ENCODE measurements around the gene TSPAN11.

Gene TSPAN11

DNA sequence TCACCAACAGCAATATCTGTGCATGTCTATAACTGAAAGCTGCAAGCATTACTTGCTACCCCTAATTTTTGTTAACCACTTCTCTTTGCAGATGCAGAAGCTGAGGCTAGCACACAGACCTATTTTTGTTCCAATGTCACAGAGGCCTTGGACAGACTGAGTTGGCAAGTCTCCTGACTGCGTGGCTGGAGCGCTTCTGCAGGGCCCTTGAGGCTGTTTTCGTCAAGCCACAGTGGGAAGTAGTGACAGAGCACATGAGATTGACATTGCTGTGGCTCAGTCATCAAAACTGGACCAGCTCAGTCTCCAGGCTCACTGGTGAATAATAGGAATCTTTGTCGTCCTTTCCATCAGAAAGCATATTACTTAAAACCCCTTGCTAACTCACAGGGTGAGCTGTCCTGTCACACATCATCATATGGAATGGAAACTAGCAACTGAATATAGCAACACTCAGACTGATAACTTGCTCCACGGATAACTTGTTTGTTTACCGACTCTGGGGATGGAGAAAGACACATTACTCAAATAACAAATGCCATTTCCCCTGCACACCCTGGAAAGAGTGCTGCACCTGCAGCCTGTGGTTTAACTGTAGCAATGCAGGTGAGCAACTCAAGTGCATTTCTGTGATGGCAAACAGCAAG, 103.5 kb downstream of the TSPAN11 start:
- no peak for TF ChIP-seq ISL1 (CRISPR knock-in tag; IDR thresholded peaks at IDR 0.05)
- no peak for TF ChIP-seq SNAI2 (CRISPR knock-in tag; IDR thresholded peaks at IDR 0.05)
- TF ChIP-seq, protein P1, sequence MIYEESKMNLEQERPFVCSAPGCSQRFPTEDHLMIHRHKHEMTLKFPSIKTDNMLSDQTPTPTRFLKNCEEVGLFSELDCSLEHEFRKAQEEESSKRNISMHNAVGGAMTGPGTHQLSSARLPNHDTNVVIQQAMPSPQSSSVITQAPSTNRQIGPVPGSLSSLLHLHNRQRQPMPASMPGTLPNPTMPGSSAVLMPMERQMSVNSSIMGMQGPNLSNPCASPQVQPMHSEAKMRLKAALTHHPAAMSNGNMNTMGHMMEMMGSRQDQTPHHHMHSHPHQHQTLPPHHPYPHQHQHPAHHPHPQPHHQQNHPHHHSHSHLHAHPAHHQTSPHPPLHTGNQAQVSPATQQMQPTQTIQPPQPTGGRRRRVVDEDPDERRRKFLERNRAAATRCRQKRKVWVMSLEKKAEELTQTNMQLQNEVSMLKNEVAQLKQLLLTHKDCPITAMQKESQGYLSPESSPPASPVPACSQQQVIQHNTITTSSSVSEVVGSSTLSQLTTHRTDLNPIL (CRISPR knock-in tag; IDR thresholded peaks at IDR 0.05; ENCODE audit: low read depth): no peak
- TF ChIP-seq OSR1 (CRISPR knock-in tag; IDR thresholded peaks at IDR 0.05): no peak
- no peak for TF ChIP-seq ZFP30 (CRISPR knock-in tag; IDR thresholded peaks at IDR 0.05)
- TF ChIP-seq TOX (CRISPR knock-in tag; IDR thresholded peaks at IDR 0.05; ENCODE audit: borderline replicate concordance): no peak
- no peak for TF ChIP-seq ESRRG (CRISPR knock-in tag; IDR thresholded peaks at IDR 0.05)
- no peak for TF ChIP-seq PPARA (CRISPR knock-in tag; IDR thresholded peaks at IDR 0.05; ENCODE audit: borderline replicate concordance)
- no peak for TF ChIP-seq RARB (CRISPR knock-in tag; IDR thresholded peaks at IDR 0.05)
- ATAC-seq: no peak

- TF ChIP-seq, protein P1 (CRISPR knock-in tag; IDR thresholded peaks at IDR 0.05; ENCODE audit: low read depth): no peak
- no peak for TF ChIP-seq ZC3H10 (CRISPR knock-in tag; IDR thresholded peaks at IDR 0.05)
- no peak for TF ChIP-seq RARB (CRISPR knock-in tag; IDR thresholded peaks at IDR 0.05)
- TF ChIP-seq, protein P2, sequence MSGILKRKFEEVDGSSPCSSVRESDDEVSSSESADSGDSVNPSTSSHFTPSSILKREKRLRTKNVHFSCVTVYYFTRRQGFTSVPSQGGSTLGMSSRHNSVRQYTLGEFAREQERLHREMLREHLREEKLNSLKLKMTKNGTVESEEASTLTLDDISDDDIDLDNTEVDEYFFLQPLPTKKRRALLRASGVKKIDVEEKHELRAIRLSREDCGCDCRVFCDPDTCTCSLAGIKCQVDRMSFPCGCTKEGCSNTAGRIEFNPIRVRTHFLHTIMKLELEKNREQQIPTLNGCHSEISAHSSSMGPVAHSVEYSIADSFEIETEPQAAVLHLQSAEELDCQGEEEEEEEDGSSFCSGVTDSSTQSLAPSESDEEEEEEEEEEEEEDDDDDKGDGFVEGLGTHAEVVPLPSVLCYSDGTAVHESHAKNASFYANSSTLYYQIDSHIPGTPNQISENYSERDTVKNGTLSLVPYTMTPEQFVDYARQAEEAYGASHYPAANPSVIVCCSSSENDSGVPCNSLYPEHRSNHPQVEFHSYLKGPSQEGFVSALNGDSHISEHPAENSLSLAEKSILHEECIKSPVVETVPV (CRISPR knock-in tag; IDR thresholded peaks at IDR 0.05): no peak
- no peak for TF ChIP-seq ZFP3 (CRISPR knock-in tag; IDR thresholded peaks at IDR 0.05)
- no peak for TF ChIP-seq ZNF8 (CRISPR knock-in tag; IDR thresholded peaks at IDR 0.05)
- TF ChIP-seq ISL1 (CRISPR knock-in tag; IDR thresholded peaks at IDR 0.05): no peak
- no peak for TF ChIP-seq CSDC2 (CRISPR knock-in tag; IDR thresholded peaks at IDR 0.05)
- TF ChIP-seq PATZ1 (CRISPR knock-in tag; IDR thresholded peaks at IDR 0.05; ENCODE audit: borderline replicate concordance): no peak
- no peak for TF ChIP-seq TCF4 (CRISPR knock-in tag; IDR thresholded peaks at IDR 0.05; ENCODE audit: borderline replicate concordance)
- TF ChIP-seq, protein P3, sequence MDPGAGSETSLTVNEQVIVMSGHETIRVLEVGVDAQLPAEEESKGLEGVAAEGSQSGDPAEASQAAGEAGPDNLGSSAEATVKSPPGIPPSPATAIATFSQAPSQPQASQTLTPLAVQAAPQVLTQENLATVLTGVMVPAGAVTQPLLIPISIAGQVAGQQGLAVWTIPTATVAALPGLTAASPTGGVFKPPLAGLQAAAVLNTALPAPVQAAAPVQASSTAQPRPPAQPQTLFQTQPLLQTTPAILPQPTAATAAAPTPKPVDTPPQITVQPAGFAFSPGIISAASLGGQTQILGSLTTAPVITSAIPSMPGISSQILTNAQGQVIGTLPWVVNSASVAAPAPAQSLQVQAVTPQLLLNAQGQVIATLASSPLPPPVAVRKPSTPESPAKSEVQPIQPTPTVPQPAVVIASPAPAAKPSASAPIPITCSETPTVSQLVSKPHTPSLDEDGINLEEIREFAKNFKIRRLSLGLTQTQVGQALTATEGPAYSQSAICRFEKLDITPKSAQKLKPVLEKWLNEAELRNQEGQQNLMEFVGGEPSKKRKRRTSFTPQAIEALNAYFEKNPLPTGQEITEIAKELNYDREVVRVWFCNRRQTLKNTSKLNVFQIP (CRISPR knock-in tag; IDR thresholded peaks at IDR 0.05; ENCODE audit: borderline replicate concordance, low read depth): no peak
- no peak for ATAC-seq
Measured at GRCh38 chr12:31031951-31032335, 105.4 kb downstream of the TSPAN11 start.

DNA sequence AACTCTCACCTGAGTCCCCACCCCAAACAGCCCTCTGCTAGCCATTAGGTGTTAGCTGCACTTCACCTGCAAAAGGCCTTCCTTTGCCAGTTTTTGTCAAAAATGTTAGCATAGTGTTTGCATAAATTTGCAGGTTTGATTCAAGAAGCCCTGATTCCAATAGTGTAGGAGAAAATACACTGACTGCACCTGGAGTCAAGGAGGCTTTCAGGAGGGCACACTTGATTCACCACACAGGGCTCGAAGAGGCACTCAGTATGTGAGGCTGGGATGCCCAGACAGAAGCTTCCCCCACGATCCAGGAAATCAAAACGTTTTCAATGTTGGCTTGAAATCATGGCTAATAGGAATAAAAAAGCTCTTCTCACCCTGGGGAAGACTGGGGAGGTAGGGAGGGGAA, 106.6 kb downstream of the TSPAN11 start:
- ATAC-seq: no peak
- TF ChIP-seq ARNTL (CRISPR knock-in tag; IDR thresholded peaks at IDR 0.05; ENCODE audit: borderline replicate concordance, low read depth) (no peak), ZFP30 (CRISPR knock-in tag; IDR thresholded peaks at IDR 0.05) (no peak), ESRRG (CRISPR knock-in tag; IDR thresholded peaks at IDR 0.05) (no peak), SNAI2 (CRISPR knock-in tag; IDR thresholded peaks at IDR 0.05) (no peak), BACH2 (CRISPR knock-in tag; IDR thresholded peaks at IDR 0.05; ENCODE audit: borderline replicate concordance) (no peak), OSR1 (CRISPR knock-in tag; IDR thresholded peaks at IDR 0.05) (no peak), TCF4 (CRISPR knock-in tag; IDR thresholded peaks at IDR 0.05; ENCODE audit: borderline replicate concordance) (no peak), ISL1 (CRISPR knock-in tag; IDR thresholded peaks at IDR 0.05) (no peak)
- TF ChIP-seq, protein P3 (CRISPR knock-in tag; IDR thresholded peaks at IDR 0.05; ENCODE audit: borderline replicate concordance, low read depth): no peak

Data from SK-N-SH treated with all-trans-retinoic acid at 6 μM for 48 hours (cell line).